ENCODE results near the gene ZNF775.

ZNF775 gene

DNA sequence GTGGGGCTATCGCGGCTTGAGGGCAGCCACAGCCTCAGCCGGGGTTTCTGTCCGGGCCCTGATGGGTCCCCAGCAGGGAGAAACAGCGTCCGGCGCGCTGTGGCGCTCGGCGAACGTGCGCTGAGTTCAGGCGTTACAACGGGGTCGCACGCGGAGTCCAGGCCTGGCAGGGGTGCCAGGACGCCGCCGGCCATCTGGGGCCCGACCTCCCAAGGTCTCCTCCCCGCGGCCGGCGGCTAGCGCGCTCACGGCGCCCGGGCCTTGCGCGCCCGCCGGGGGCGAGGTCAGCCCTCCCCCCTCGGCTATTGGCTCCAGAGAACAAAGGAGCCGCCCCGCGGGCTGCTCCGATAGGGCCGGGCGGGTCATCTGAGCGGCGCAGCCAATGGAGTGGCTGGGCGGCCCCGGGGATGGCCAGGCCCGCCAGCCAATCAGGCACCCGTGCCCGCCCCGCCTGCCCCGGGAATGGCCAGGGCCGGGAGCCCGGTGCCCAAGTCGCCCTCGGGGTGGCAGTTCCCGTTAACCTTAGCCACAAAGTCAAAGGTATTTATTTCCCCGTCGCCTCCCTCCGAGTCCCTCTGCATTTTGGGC lies at the start of gene ZNF775:
Gene ZNF775, plus strand, starts transcription at position 478 of the 588 bp plus-strand sequence. CDS start 9,141 bp downstream, outside the sequence.
- FAIRE-seq, result no peak

DNA sequence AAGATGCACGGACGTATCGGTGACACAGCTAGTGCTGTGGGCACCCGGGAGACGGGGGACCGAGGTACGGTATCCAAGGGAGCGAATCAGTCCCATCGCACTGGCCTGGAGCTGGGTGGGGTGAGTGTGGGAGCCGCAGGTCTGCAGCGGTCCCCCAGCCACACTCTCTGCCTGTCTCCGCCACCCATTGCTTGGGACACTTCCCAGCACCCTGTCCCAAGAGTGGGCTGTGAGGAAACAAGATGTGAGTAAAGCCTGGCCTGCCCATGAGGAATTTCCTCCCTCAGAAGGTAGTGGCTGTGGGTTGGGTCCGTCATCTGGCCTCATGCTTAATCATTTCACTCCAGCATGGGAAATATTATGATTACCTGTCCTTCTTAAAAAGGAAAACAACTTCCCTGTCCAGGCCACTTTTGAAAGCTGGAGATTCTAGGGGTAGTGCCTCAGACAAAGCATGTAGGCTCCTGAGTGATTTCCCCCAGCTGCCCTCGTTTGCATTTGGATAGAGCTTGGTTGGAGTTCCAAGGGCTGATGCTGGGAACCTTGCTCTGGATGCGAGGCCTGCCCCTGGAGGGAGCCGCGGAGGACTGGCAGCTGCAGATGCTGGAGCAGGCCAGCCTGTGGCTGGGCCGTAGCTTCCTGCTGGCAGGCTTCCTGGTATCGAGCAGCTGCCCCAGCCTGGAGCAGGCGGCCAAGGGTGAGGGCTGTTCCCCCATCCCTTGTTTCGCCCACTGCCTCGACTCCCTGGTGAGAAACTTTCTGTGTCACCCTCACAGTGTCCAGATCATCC lies 49.6 kb upstream of the ZNF775 start:
- no peak for FAIRE-seq

DNA sequence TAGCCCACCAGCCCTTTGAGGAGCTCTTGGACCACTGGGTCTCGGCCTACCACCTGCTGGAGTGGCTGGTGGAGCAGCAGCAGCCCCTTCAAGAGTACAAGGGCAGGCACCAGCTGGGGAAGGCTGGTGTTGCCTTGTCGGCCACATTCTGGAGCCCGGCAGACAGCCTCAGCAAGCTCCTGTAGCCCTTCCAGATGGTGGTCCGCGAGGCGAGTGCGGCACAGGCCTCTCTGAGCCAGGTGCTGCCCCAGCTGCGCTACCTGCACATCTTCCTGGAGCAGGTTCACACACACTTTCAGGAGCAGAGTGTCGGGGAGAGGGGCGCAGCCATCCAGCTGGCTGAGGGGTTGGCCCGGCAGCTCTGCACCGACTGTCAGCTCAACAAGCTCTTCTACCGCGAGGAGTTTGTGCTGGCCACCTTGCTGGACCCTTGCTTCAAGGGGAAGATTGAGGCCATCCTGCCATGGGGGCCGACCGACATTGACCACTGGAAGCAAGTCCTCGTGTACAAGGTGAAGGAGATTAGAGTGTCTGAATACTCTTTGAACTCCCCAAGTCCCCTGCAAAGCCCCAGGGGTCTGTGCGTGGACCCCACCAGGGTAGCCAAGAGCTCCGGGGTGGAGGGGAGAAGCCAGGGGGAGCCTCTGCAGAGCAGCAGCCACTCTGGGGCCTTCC lies 48.8 kb upstream of the ZNF775 start:
- FAIRE-seq, result no peak

DNA sequence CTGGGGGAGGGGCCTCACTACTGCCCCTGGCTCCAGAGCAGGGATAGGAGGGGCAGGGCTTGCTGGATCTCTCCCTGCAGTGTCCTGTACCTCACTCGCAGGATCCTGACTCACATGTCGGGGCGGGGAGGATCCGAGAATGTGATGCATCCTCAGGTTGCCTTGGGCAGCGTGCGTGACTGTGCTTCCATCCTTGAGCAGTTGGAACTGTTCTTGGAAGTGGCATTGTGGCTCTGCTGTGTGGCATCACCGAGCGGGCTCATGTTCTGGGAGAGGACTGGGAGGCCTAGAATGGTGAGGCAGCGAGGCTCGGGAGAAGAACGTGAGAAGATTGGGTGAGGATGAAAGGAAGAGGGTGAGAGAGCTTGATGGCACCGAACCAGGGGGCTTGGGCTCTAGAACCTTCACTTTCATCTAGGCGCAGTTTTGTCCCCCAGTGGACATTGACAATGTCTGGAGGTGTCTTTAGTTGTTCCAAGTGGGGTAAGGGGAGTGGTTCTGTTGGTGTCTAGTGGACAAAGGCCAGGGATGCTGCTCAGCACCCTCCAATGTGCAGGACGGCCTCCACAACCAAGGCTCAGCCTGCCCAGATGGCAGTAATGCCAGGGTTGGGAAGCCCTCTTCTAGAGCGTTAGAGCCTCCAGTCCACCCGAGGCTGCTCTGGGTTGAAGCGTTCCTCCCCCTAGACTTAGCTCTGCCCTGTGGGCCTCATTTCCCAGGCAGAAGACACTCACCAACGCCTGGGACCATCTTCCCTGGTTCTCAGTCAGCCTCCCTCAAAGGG lies 46.1 kb upstream of the ZNF775 start:
- no peak for FAIRE-seq

DNA sequence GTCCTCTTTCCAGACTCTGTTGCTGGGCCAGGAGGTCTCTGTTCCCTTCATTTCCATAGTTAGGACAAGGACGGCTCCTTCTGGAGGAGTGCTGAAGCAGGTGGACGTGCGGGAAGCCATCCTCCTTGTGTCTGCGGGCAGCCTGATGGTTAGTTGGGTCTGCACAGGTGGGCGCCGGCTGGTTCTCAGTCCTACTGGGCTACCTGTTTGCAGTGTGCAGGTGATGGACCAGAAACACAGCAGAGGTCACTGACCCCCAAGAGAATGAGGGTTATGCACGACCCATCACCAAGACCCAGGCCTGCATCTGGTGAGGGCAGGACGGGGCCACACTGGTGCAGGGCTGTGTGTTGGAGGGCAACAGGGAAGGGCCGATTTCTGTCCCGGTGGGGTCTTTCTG lies 45.5 kb upstream of the ZNF775 start:
- no peak for FAIRE-seq

DNA sequence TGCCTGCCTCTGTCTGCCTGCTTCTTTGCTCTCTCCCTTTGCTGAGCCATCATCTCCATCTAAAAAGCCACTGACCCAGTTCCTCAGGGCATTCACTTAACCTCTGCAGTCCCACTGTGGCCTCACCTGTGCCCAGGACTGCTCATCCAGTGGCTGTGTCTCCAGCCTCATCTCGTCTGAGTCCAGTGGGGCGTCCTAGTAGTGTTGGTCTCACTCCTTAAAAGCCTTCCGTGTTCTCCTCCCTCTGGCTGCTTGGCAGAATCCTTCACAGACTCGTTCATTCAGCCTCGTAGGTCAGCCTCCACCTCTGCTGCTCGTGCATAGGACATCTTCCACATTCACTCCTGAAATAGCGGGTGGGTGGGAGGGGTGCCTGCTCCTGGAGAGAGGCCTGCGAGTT lies 45.0 kb upstream of the ZNF775 start:
- no peak for FAIRE-seq

DNA sequence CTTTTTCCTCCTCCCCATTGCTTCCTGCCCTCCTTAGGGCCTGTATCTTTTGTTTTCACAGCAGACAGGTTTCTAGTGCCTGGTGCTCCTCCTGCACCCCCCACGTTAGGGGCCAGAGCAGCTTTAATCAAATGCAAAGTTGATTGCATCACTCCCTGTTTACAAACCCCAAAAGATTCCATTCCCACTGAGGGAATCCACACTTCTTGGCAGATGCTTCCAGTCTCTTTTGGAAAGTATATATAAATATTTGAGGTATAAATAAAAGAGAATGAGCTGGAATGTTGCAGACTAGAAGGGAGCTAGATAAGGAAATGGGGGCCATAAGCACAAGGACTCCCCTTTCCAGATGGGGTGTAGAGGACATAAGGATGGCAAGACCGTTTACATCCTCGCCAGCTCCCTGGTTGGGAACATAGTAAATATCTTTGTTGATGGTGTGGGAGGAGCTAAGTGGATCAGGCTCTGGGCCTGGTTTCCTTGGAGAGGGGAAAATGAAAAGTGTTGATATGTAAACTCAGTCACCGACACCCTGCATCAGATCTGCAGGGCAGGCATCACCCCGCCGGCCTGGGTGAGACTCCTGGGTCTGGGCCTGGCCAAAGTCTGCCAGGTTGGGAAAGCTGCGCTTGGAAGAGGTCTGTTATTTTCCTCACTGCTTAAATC lies 43.9 kb upstream of the ZNF775 start:
- no peak for FAIRE-seq

DNA sequence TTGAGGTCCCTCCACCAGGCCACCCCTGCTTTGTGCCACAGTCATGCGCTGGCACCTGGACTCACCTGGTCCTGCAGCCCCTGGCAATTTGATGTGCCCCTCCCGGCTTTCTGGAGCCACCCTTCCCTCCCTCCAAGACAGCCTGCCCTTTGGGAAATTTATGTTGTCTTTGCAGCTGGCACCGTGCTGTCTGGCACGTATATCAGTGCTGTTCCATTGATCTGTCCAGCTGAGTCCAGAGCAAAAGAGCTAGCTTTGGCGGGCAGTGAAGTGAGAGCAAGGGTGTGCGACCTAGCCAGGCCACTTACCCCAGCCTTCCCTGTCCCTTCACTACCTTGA lies 43.4 kb upstream of the ZNF775 start:
- FAIRE-seq, result no peak

DNA sequence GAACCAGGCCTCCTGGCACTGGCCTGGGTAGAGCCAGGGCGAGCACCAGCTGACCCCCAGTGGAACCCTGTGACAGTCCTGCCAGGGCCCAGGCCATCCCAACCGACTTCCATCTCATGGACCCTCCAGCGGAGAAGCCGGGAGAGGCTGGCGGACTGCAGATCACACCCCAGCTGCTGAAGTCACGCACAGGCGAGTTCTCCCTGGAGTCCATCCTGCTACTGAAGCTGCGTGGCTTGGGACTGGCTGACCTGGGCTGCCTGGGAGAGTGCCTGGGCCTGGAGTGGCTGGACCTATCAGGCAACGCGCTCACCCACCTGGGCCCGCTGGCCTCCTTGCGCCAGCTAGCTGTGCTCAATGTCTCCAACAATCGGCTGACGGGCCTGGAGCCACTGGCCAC lies 42.4 kb upstream of the ZNF775 start:
- FAIRE-seq, result no peak

DNA sequence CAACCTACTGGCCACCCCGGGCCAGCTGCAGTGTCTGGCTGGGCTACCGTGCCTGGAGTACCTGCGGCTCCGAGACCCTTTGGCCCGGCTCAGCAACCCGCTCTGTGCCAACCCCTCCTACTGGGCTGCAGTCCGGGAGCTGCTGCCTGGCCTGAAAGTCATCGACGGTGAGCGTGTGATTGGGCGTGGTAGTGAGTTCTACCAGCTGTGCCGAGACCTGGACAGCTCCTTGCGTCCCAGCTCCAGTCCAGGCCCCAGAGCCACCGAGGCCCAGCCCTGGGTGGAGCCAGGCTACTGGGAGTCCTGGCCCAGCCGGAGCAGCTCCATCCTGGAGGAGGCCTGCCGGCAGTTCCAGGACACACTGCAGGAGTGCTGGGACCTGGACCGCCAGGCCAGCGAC lies 42.0 kb upstream of the ZNF775 start:
- no peak for FAIRE-seq

DNA sequence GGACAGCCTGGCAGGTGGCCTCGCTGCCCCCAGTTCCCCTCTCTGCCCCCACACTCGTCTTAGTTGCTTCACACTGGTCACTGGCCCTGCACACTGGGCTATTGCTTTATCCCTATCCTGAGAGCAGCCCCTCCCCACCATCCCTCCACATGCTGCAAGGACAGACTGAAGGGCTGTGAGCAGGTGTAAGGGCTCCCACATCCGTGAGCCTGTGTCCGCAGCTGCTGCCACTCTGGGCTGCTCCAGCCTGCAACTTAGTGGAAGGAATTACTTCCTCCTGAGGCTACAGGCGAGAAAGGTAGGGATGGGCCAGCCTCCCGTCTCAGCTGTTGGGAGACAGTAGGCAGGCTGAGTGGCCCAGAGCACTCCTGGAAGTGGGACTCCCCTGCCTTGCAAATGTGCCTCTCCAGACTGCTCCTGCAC lies 41.5 kb upstream of the ZNF775 start:
- no peak for FAIRE-seq

DNA sequence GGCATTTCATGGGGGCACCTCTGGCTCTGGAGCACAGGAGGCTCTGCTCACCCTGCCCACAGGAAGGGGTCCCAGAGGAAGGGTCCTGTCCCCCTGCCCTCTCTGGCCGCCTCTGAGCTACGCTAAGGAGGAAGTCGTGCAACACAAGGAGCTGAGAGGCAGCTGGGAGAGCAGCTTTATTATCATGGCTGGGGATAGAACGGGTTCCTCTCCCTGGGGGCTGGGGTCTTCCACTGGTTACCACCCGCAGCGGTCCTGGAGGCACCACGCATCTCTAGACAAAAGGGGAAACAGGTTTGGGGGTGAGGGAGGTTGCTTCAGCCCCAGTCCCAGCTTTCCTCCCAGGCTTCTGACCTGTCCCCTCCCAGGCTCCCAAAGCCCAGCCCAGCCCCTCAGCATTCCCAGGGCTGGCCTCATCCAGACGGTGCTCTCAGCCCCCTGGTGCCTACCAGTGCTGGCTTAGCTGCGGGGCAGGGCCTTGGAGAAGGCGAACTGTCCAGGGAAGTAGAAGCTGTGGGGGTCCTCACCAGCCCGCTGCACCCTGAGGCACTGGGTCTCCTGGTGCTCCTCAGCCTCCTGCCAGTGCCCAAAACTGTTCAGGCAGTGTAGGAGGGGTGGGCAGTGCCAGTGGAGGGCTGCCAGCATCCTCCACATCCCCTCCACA lies 40.8 kb upstream of the ZNF775 start:
- no peak for FAIRE-seq

DNA sequence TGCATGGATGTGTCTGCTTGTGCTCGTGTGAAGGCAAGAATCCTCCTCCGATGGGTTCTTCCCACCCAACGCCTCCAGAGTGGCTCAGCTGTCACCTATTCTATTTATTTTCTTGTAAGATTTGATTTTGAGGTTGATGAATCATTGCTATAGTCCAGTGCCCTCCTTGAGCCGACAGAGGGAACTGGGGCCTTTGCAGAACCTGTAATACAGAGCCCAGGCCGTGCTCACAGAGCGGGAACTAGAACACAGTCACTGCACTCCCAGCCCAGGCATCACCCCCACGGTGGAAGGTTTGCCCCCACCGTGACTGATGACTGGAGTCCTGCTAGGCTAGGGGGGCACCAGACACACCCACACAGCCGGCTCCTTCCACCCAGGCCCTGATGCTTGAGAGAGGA lies 39.7 kb upstream of the ZNF775 start:
- FAIRE-seq, result no peak

DNA sequence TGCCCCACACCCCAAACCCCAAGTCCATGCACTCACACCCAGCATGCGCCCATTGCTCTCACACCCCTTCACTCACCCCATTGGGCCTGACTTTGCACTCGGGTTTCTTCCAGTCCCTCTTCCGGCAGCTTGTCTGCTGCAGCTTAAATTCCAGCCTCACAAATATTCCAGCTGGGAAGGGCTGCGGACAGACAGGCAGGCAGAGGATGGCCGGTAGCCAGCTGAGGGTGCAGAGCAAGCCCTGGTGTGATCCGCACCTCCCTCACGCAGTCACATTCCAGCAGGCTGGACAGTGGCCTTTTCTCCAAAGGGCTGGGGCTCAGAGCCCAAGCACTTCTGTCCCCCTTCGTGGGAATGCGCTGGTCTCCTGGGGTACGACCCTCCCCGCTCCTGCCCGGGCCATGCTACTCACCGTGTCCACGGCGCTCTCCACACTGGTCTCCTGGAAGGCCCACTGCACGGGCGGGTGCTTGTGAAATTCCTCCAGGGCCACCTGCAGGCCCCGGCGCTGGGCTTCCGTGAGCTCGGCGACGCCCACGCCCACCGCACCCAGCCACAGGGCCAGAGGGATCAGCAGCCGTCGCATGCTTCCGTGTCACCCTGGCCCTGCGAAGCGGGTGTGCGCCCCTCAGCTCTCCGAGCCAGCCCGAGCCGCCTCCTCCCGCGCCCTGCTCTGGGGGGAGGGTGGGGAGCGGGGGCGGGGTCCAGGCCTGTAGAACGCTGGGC lies 38.9 kb upstream of the ZNF775 start:
- no peak for FAIRE-seq

DNA sequence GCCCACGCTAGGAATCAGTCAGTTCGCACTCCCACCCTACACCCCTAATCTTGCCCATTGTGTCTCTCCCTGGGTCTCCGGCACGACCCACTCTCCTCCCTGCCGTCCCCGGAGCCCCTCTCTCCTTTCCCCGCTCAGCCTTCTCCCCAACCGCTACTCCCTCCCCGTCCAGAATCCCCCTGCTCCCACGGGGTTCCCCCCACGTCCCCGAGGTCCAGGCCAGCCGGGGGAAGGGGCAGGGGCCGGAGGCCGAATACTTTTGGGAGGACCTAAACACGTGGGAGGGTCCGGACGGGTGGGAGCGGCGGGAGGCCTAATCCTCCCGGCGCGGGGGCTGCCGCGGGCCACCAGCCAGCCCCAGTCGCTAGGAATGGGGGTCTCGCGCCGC lies 38.3 kb upstream of the ZNF775 start:
- no peak for FAIRE-seq

DNA sequence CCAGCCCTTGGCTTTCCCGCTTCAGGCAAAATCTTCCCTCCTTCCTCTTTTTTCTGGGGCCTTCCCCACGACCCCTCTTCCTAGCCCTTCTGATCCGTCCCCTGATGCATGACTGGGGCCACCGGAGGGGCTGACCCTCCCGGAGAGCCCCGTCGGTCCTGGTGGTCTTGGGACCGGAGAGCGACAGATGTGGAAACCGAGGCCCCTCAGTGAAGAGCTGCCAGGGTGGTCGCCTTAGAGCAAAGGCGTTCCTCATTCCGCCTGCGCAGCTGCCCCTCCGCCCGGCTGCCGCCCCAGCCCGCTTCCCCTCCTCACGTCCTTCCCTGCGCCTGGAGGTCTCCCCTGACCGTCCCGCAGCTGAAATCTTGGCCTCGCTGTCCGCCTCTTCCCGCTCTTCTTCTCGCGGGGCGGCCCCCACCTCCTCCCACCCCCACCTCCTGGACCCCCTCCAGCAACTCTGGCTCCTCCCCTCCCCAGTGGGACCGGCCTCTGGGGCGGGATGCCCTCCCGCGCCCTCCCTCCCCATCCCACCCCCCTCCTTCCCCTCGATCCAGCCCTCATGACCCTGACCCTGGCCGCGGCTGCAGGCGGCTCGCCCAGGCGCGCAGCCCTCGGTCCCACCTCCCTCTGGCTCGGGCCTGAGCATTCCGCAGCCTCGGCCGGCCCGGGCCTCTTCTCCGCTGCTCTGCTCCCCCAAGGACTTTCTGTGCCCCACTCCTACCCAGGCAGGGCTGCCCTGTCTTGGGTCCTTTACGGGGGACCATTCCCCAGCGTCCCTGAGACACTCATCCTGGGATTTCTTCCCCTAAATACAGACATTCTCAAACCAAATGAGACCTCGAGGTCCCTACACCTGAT lies 37.6 kb upstream of the ZNF775 start, which contains the start of gene RARRES2:
Gene RARRES2, minus strand, starts transcription at position 367 of the 858 bp plus-strand sequence. CDS start 1,020 bp downstream, outside the sequence.
- FAIRE-seq, result no peak

DNA sequence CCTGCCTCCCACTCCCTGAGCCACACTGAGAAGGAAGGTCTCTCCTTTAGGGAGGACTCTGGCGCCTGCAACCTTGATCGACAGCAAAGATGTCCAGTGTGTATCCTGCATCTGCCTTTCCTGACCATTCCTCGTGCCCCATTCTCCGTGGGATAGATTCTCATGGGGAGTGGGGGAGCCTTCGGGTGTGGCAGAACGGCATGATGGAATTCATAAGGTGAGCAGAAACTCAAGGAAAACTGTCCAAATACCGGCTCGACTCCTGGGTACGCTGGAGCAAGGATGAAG lies 37.1 kb upstream of the ZNF775 start:
- FAIRE-seq, result no peak

DNA sequence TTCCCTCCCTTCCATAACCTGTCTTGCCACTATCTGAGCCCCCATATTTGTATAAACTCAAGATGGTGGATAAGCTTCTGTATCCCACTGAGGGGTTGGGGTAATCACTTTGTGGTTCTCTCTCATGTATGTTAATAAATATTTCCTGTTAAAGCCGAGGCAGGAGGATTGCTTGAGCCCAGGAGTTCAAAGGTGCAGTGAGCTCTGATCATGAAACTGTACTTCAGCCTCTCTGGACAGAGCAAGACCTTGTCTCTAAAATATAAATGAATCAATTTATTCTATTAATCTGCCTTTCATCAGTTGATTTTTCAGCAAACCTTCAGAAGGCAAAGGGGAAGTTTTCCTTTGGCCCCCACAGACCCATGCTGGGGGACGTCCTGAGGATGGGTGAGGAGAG lies 35.9 kb upstream of the ZNF775 start:
- FAIRE-seq, result no peak

DNA sequence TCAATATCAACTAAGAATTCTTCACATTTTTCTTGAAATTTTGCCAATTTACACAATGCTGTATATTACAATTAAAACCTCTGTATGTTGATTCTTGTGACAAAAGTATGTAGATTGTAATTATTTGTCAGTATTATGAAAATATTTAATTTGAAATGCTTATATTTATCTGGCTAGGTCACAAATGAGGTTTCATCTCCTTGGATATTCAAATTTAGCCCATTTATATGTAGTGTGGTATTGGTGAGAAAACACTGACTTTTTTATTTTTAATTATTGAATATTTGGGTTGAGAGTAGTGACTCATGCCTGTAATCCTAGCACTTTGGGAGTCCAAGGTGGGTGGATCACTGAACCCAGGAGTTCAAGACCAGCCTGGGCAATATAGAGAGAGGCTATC lies 34.8 kb upstream of the ZNF775 start:
- FAIRE-seq, result no peak

DNA sequence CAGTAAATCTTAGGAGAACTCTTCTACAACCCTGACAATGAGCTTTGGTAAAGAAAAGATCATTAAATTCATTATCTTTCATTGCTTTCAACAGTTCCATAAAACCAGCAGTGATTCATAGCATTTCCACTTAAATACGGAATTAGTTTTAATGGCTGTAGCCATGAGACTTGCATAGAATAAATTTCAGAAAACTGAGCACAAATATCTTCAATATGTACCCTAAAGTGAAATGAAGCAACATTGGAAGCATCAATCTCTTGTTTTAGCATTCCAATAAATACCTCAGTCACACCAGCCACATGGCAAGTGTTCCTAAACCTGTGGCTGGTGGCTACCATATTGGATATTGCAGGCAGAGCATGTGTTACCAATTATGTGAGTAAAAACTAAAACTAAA lies 34.1 kb upstream of the ZNF775 start:
- FAIRE-seq, result no peak

DNA sequence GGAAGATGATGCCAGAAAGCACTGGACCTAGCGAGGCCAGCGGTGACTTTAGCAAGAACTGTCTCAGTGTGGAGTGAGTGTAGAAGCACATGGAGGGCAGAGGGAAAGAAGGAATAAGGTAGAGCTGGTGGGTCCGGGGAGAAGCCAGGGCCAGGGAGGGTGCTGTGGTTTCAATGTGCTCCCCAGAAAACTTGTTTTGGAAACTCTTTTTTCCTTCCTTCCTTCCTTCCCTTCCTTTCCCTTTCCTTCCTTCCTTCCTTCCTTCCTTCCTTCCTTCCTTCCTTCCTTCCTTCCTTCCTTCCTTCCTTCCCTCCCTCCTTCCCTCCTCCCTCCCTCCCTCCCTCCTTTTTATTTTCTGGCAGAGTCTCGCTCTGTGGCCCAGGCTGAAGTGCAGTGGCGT lies 32.2 kb upstream of the ZNF775 start:
- no peak for FAIRE-seq
